ENCODE data around the gene FEV.

Gene FEV

DNA sequence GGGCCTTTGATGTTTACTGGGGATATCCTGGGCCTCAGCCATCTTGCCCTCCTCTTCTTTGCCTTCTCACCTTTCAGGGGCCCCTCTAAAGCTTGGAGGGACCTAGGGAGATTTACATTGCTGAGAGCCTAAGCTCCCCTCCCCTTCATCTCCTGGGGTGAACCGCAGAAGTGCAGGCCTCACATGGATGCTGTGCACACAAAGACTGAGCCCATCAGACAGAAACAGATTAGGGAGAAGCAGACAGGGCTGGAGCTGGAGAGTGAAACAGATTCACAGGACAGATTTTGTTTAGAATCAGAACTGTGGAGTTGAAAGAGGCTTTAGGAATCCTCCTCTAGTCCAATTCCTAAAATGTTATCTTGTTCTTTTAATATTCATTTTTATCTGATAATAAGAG, 28.9 kb downstream of the FEV start:
- no peak overlapping the region for H3K4me3 ChIP-seq (ENCODE audit: low read depth, low read length)

DNA sequence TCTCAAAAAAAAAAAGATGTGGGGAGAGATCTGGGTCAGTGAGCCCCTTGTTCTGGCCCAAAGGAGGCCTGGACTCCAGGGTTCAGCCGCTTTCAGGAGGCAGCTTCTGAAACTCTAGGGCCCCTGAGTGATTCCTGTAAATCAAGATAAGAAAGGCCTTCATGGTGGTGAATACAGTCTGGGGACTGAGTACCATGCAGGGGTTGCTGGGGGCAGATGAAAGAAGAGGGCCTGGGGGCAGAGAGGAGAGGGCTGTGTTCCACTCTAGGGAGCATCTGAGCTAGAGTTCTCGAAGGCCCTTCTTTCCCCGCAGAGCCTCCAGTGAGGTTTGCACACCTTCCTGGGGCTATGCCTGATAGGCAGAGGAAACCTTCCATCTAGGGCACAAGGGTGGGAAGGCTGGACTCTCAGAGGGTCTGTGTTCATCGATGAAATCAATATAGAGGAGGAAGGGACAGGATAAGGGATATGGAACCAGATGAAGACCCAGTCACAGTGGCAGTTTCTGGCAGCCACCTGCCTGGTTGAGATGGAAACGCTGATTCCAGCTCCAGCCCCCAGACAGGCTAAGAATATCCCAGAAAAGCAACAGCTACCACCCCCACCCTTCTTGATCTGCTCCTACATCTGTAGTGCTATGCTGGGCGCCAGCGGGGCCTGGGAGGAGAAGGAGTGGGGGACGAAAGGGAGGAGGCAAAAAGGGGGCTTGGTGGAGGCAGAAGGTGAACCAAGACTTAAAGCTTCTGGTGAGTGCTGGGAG, 30.3 kb downstream of the FEV start:
- H3K27me3 ChIP-seq: no peaks in the 10 kb centered on the region
- H3K4me1 ChIP-seq: peaks cover 8% of the 10 kb centered on the region
- H3K4me3 ChIP-seq (ENCODE audit: low read depth, low read length): no peak overlapping the region
- H3K9me3 ChIP-seq: no peaks in the 10 kb centered on the region
- TF ChIP-seq, protein P1, sequence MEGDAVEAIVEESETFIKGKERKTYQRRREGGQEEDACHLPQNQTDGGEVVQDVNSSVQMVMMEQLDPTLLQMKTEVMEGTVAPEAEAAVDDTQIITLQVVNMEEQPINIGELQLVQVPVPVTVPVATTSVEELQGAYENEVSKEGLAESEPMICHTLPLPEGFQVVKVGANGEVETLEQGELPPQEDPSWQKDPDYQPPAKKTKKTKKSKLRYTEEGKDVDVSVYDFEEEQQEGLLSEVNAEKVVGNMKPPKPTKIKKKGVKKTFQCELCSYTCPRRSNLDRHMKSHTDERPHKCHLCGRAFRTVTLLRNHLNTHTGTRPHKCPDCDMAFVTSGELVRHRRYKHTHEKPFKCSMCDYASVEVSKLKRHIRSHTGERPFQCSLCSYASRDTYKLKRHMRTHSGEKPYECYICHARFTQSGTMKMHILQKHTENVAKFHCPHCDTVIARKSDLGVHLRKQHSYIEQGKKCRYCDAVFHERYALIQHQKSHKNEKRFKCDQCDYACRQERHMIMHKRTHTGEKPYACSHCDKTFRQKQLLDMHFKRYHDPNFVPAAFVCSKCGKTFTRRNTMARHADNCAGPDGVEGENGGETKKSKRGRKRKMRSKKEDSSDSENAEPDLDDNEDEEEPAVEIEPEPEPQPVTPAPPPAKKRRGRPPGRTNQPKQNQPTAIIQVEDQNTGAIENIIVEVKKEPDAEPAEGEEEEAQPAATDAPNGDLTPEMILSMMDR (IDR thresholded peaks at IDR 0.05; ENCODE audit: low read depth, low read length): no peak
- 0 out of 2 replicates have a peak, but pooled peaks cover 2% of the 10 kb centered on the region for H3K36me3 ChIP-seq
- DNase-seq: no peak

More for the DNA sequence above, 28.9 kb downstream of the FEV start:
- no peaks in the 10 kb centered on the region for H3K9me3 ChIP-seq
- H3K36me3 ChIP-seq: no peaks in the 10 kb centered on the region
- peaks cover 8% of the 10 kb centered on the region for H3K4me1 ChIP-seq
- TF ChIP-seq, protein P1 (IDR thresholded peaks at IDR 0.05; ENCODE audit: low read depth, low read length): no peak
- no peaks in the 10 kb centered on the region for H3K27me3 ChIP-seq
- DNase-seq: no peak

DNA sequence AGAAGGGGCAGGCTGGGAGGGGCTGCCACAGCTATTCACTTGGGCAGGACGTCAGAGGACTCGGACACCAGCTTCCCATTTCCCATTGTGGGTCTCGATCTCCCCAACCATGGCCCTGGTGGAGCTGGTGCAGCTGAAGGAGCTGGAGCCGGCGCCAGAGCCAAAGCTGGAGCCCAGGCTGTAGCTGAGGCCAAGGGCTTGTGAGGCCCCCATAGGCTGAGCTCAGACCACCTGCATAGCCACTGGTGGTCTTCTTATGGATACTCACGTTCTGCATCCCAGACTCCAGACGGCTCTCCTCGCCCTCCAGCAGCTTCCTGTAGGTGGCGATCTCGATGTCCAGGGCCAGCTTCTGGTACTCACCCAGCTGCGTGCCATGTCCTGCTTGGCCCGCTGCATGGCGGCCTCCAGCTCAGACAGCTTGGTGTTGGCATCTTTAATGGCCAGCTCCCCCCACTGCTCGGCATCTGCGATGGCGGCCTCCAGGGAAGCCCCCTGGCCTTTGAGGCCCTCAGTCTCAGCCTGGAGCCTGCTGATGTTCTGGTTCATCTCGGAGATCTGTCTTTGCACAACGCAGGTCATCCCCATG, 31.5 kb downstream of the FEV start:
- TF ChIP-seq, protein P1 (IDR thresholded peaks at IDR 0.05; ENCODE audit: low read depth, low read length): peak; percentile 27
- no peaks in the 10 kb centered on the region for H3K27me3 ChIP-seq

DNA sequence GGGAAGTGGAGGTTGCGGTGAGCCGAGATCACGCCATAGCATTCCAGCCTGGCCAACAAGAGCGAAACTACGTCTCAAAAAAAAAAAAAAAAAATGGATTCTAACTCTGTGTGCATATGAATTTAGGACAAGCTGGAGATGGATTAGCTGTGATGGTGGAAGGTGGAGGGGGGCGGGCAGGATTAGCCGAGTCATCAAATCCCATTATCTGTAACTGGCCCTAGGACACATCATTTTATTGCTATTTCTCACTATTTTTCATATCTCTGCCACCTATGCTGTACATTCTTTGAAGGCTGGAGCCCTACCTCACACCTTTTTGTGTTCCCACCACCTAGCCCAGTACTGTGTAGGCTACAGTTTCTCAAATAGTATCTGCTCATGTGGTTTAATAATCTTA, 32.8 kb downstream of the FEV start:
- no peak overlapping the region for H3K4me3 ChIP-seq (ENCODE audit: low read depth, low read length)
- TF ChIP-seq, protein P1 (IDR thresholded peaks at IDR 0.05; ENCODE audit: low read depth, low read length): no peak
- no peaks in the 10 kb centered on the region for H3K27me3 ChIP-seq
- peaks cover 8% of the 10 kb centered on the region for H3K4me1 ChIP-seq
- H3K36me3 ChIP-seq: 0 out of 2 replicates have a peak, but pooled peaks cover 2% of the 10 kb centered on the region
- H3K9me3 ChIP-seq: no peaks in the 10 kb centered on the region
- no peak for DNase-seq

More for the DNA sequence above, 31.5 kb downstream of the FEV start:
- no peak for DNase-seq
- H3K36me3 ChIP-seq: 0 out of 2 replicates have a peak, but pooled peaks cover 2% of the 10 kb centered on the region
- H3K4me3 ChIP-seq (ENCODE audit: low read depth, low read length): no peak overlapping the region
- peaks cover 8% of the 10 kb centered on the region for H3K4me1 ChIP-seq
- H3K9me3 ChIP-seq: no peaks in the 10 kb centered on the region

DNA sequence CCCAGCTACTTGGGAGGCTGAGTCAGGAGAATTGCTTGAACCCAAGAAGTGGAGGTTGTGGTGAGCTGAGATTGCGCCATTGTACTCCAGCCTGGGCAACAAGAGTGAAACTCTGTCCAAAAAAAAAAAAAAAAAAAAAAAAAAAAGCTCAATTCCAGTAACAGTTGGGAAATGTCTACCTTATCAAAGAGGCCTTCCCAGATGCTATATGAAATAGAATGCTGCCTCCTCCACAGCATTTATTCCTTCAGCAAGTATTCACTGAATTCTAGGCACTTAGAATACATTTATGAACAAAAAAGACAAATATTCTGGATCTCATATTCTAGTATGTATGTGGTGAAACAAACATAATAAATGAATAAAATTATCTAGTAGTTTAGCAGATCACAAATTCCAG, 38.4 kb downstream of the FEV start:
- Histone ChIP-seq H3K4me3 (ENCODE audit: low read depth, low read length) (no peak overlapping the region), H3K36me3 (0 out of 2 replicates have a peak, but pooled peaks cover 2% of the 10 kb centered on the region), H3K4me1 (no peaks in the 10 kb centered on the region), H3K27me3 (no peaks in the 10 kb centered on the region), H3K9me3 (no peaks in the 10 kb centered on the region)
- DNase-seq: no peak
- TF ChIP-seq, protein P1 (IDR thresholded peaks at IDR 0.05; ENCODE audit: low read depth, low read length): no peak
